ENCODE data around the gene EPHB1. TPM values are rescaled to one million over a fixed set of nuclear protein-coding genes. Genes with fewer than 3 reads are reported as not detected.

EPHB1 gene
- total and polyA plus RNA-seq, 2 experiments from 2014 or later, result 0.43 to 0.81 TPM

DNA sequence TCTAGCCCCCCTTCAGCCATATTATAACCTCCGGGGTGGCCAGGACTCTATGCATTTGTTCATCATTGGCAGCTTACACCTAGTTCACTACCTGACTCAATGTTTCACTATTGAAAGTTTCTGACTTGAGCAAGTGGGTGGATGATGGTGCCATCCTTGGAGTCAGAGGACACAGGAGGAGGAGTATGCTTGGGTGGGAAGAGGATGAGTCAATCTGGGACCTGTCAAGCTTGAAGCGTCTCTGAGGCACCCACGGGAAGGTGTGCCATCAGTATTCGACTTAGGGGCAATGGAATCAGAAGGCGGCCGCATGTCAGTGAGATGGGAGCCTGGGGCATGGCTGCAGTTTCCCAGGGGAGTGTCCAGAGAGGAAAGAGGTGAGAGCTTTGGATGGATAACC, 133.3 kb downstream of the EPHB1 start:
- Histone ChIP-seq H3K4me1 (ENCODE audit: insufficient read depth) (no peaks in the 10 kb centered on the region), H3K27ac (no peak overlapping the region), H4K20me1 (ENCODE audit: insufficient read depth) (no peaks in the 10 kb centered on the region), H3F3A (ENCODE audit: insufficient read depth) (no peaks in the 10 kb centered on the region), H3K9ac (no peak overlapping the region), H3K9me3 (ENCODE audit: low read depth) (no peaks in the 10 kb centered on the region), H2AFZ (no peak overlapping the region), H3K4me3 (no peak overlapping the region), H3K4me2 (ENCODE audit: unreplicated experiment) (no peak overlapping the region), H3K36me3 (ENCODE audit: low read depth) (no peaks in the 10 kb centered on the region), H3K9me2 (ENCODE audit: insufficient read depth) (no peaks in the 10 kb centered on the region), H3K27me3 (replicated peaks; ENCODE audit: insufficient read depth) (no peaks in the 10 kb centered on the region), H3K79me2 (ENCODE audit: insufficient read depth) (no peaks in the 10 kb centered on the region)
- TF ChIP-seq EZH2phosphoT487 (IDR thresholded peaks at IDR 0.05; ENCODE audit: insufficient read depth, low read depth) (no peak), EZH2 (IDR thresholded peaks at IDR 0.05; ENCODE audit: insufficient read depth, poor library complexity, severe bottlenecking) (no peak)
- in situ Hi-C loops (cut with MboI), result no loop called here
- no peak for DNase-seq
- 80 to 89% methylated on average over 6 of the region's 6 CpGs for WGBS, 2 experiments (ENCODE audit: low coverage in 1 of 2, low lambda C conversion rate in 2 of 2, missing lambda C conversion rate in 2 of 2)

DNA sequence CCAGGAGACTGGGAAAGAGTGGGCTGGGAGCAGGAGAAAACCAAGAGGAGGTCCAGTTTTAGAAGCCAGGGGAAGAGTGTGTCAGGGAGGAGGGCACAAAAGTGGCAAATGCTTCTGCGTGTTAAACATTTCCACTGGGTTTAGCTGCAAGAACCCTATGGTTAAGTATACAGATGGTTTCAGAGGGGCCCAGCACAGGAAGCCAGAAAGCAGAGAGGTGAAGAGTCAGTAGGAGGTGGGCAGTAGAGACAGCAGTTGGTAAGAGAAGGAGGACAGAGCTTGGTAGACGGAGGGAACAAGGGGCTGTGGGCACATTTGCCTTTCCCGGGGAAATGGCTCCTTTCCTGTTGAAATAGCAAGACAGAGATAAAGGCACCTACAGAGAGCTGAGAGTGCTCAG, 133.8 kb downstream of the EPHB1 start:
- Histone ChIP-seq H3K27ac (no peak overlapping the region), H3K79me2 (ENCODE audit: insufficient read depth) (no peaks in the 10 kb centered on the region), H2AFZ (no peak overlapping the region), H3K9ac (no peak overlapping the region), H3K27me3 (replicated peaks; ENCODE audit: insufficient read depth) (no peaks in the 10 kb centered on the region), H3K9me3 (ENCODE audit: low read depth) (no peaks in the 10 kb centered on the region), H3K9me2 (ENCODE audit: insufficient read depth) (no peaks in the 10 kb centered on the region), H3F3A (ENCODE audit: insufficient read depth) (no peaks in the 10 kb centered on the region), H3K4me3 (no peak overlapping the region), H3K36me3 (ENCODE audit: low read depth) (no peaks in the 10 kb centered on the region), H3K4me2 (ENCODE audit: unreplicated experiment) (no peak overlapping the region), H4K20me1 (ENCODE audit: insufficient read depth) (no peaks in the 10 kb centered on the region), H3K4me1 (ENCODE audit: insufficient read depth) (no peaks in the 10 kb centered on the region)
- DNase-seq, result no peak
- 92 to 97% methylated on average over 3 of the region's 3 CpGs for WGBS, 2 experiments (ENCODE audit: low coverage in 1 of 2, low lambda C conversion rate in 2 of 2, missing lambda C conversion rate in 2 of 2)
- in situ Hi-C loops (cut with MboI), result no loop called here
- TF ChIP-seq EZH2 (IDR thresholded peaks at IDR 0.05; ENCODE audit: insufficient read depth, poor library complexity, severe bottlenecking) (no peak), EZH2phosphoT487 (IDR thresholded peaks at IDR 0.05; ENCODE audit: insufficient read depth, low read depth) (no peak)

GRCh38 chr3:134929976-134930375, 134.9 kb downstream of the EPHB1 start:
- TF ChIP-seq EZH2phosphoT487 (IDR thresholded peaks at IDR 0.05; ENCODE audit: insufficient read depth, low read depth) (no peak), EZH2 (IDR thresholded peaks at IDR 0.05; ENCODE audit: insufficient read depth, poor library complexity, severe bottlenecking) (no peak)
- Histone ChIP-seq H2AFZ (no peak overlapping the region), H3F3A (ENCODE audit: insufficient read depth) (no peaks in the 10 kb centered on the region), H3K79me2 (ENCODE audit: insufficient read depth) (no peaks in the 10 kb centered on the region), H4K20me1 (ENCODE audit: insufficient read depth) (no peaks in the 10 kb centered on the region), H3K9me2 (ENCODE audit: insufficient read depth) (no peaks in the 10 kb centered on the region), H3K4me2 (ENCODE audit: unreplicated experiment) (no peak overlapping the region), H3K4me1 (ENCODE audit: insufficient read depth) (no peaks in the 10 kb centered on the region), H3K27me3 (replicated peaks; ENCODE audit: insufficient read depth) (no peaks in the 10 kb centered on the region), H3K9ac (no peak overlapping the region), H3K36me3 (ENCODE audit: low read depth) (no peaks in the 10 kb centered on the region), H3K27ac (no peak overlapping the region), H3K4me3 (no peak overlapping the region), H3K9me3 (ENCODE audit: low read depth) (no peaks in the 10 kb centered on the region)
- 96 to 98% methylated on average over 2 of the region's 2 CpGs for WGBS, 2 experiments (ENCODE audit: low coverage in 1 of 2, low lambda C conversion rate in 2 of 2, missing lambda C conversion rate in 2 of 2)
- DNase-seq, result no peak
- in situ Hi-C loops (cut with MboI), result no loop called here

DNA sequence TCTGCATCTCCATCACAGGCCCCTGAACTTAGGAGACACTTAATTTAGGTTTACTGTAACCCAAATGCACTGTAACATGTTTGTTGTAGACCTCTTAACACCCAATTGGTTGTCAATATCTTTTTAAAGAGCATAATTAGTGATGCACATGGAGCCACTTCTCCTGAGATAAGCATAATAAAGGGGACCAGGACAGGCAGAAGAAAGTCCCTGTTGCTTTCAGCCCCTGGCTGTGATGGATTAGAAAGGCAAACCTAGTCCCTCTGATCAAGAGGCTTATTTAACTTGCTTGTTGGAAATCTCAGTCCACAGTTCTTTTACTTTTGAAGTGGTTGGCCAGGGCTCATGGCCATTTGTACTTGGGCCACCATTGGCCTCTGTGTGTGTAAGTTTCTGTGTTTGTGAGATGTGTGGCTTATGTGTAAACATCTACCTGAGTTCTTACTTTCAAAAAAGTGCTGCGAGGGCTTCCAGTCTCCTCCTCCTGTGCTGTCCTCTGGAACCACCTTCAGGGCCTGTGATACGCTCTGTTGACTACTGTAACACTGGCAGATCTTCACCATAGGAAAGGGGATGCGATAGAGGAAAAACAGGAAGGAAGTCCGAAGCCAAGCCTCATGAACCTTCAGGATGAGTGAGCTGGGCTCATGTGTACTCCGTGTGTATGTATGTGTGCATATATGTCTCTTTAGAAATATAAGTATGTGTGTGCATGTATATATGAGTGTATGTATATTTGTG, 136.2 kb downstream of the EPHB1 start:
- no peak overlapping the region for H3K9ac ChIP-seq
- in situ Hi-C loops (cut with MboI), result no loop called here
- H3K36me3 ChIP-seq (ENCODE audit: low read depth), result no peaks in the 10 kb centered on the region
- no peaks in the 10 kb centered on the region for H3F3A ChIP-seq (ENCODE audit: insufficient read depth)
- no peaks in the 10 kb centered on the region for H3K9me2 ChIP-seq (ENCODE audit: insufficient read depth)
- 89 to 91% methylated on average over 5 of the region's 5 CpGs for WGBS, 2 experiments (ENCODE audit: low coverage in 1 of 2, low lambda C conversion rate in 2 of 2, missing lambda C conversion rate in 2 of 2)
- TF ChIP-seq EZH2phosphoT487 (IDR thresholded peaks at IDR 0.05; ENCODE audit: insufficient read depth, low read depth) (no peak), EZH2 (IDR thresholded peaks at IDR 0.05; ENCODE audit: insufficient read depth, poor library complexity, severe bottlenecking) (no peak)
- no peak overlapping the region for H3K4me3 ChIP-seq
- H3K27me3 ChIP-seq (replicated peaks; ENCODE audit: insufficient read depth), result no peaks in the 10 kb centered on the region
- H3K4me1 ChIP-seq (ENCODE audit: insufficient read depth), result no peaks in the 10 kb centered on the region
- H4K20me1 ChIP-seq (ENCODE audit: insufficient read depth), result no peaks in the 10 kb centered on the region
- no peak overlapping the region for H2AFZ ChIP-seq
- H3K4me2 ChIP-seq (ENCODE audit: unreplicated experiment), result no peak overlapping the region
- H3K79me2 ChIP-seq (ENCODE audit: insufficient read depth), result no peaks in the 10 kb centered on the region
- DNase-seq, result no peak
- no peak overlapping the region for H3K27ac ChIP-seq
- H3K9me3 ChIP-seq (ENCODE audit: low read depth), result no peaks in the 10 kb centered on the region
